ENCODE data around the gene KRT39.
A peak's percentile ranks its signal among the peaks of the same experiment; 100 is the strongest.
"Not testable (repeated sequence)": the region's sequence is repeated elsewhere in the genome, so short reads cannot be mapped to it uniquely, and the experiment has no call there.

KRT39 gene

GRCh38 chr17:40940266-40940665 is 26.5 kb downstream of the KRT39 start:
- no peak for DNase-seq (ENCODE audit: low read depth in 2 of 2)

GRCh38 chr17:40938981-40939380 is 27.8 kb downstream of the KRT39 start:
- no peak for DNase-seq (ENCODE audit: low read depth in 2 of 2)

GRCh38 chr17:40937384-40937819 is 29.3 kb downstream of the KRT39 start, which contains the start of gene KRT23:
KRT23 (minus strand) TSS chr17:40937646; CDS start chr17:40936603, 1,043 bp downstream.
- no peak for DNase-seq (ENCODE audit: low read depth in 2 of 2)

GRCh38 chr17:40936976-40937375 is 29.8 kb downstream of the KRT39 start:
- DNase-seq (ENCODE audit: low read depth in 2 of 2) = no peak

GRCh38 chr17:40936437-40936971 is 30.2 kb downstream of the KRT39 start:
- DNase-seq (ENCODE audit: low read depth in 2 of 2) = no peak

GRCh38 chr17:40935624-40936023 is 31.1 kb downstream of the KRT39 start:
- no peak for DNase-seq (ENCODE audit: low read depth in 2 of 2)

GRCh38 chr17:40932608-40933007 is 34.1 kb downstream of the KRT39 start:
- no peak for DNase-seq (ENCODE audit: low read depth in 2 of 2)

GRCh38 chr17:40931311-40931710 is 35.4 kb downstream of the KRT39 start:
- DNase-seq (ENCODE audit: low read depth in 2 of 2) = no peak

- no peak for DNase-seq (ENCODE audit: low read depth in 2 of 2)
Measured at GRCh38 chr17:40926341-40926740, 40.4 kb downstream of the KRT39 start.

- DNase-seq (ENCODE audit: low read depth in 2 of 2) = no peak
Measured at GRCh38 chr17:40922239-40922638, 44.5 kb downstream of the KRT39 start.

GRCh38 chr17:40921026-40921425 is 45.7 kb downstream of the KRT39 start:
- no peak for DNase-seq (ENCODE audit: low read depth in 2 of 2)

GRCh38 chr17:40917116-40917515 is 49.6 kb downstream of the KRT39 start:
- DNase-seq (ENCODE audit: low read depth in 2 of 2) = not testable (repeated sequence)

GRCh38 chr17:40916366-40916765 is 50.4 kb downstream of the KRT39 start:
- DNase-seq (ENCODE audit: low read depth in 2 of 2) = no peak

- DNase-seq (ENCODE audit: low read depth in 2 of 2) = no peak
Measured at GRCh38 chr17:40915721-40916256, 51.0 kb downstream of the KRT39 start.

- no peak for DNase-seq (ENCODE audit: low read depth in 2 of 2)
Measured at GRCh38 chr17:40915199-40915661, 51.5 kb downstream of the KRT39 start.

GRCh38 chr17:40914075-40914855 is 52.5 kb downstream of the KRT39 start:
- no peak for DNase-seq (ENCODE audit: low read depth in 2 of 2)

GRCh38 chr17:40912486-40913210 is 54.1 kb downstream of the KRT39 start:
- DNase-seq (ENCODE audit: low read depth in 2 of 2) = no peak

GRCh38 chr17:40910441-40910841 is 56.3 kb downstream of the KRT39 start:
- no peak for DNase-seq (ENCODE audit: low read depth in 2 of 2)

GRCh38 chr17:40909755-40910154 is 57.0 kb downstream of the KRT39 start:
- no peak for DNase-seq (ENCODE audit: low read depth in 2 of 2)

GRCh38 chr17:40909351-40909750 is 57.4 kb downstream of the KRT39 start:
- peak; percentile 38 to 43 for DNase-seq (ENCODE audit: low read depth in 2 of 2)

Data from stimulated activated CD4-positive, alpha-beta T cell treated with anti-CD3 and anti-CD28 coated beads, Interleukin-1b, Interleukin-23, amount 100 ng/mL, for 4 hours (primary cell).